Myocyte (in vitro differentiated cells): ENCODE measurements around the gene HMGCL. TPM values are rescaled to one million over a fixed set of nuclear protein-coding genes. Genes with fewer than 3 reads are reported as not detected.
"Not testable (repeated sequence)": the region's sequence is repeated elsewhere in the genome, so short reads cannot be mapped to it uniquely, and the experiment has no call there.

Experiments used
- DNase-seq: peaks from one replicate; pipeline ENCODE4 v3.0.0-alpha.2; 2012; ENCODE audit warnings: low read depth
- total RNA-seq: library from RNA; depleted of rRNA; stranded (reverse); fragments of >200 nt; gene quantifications from 2 replicates; pipeline ENCODE4 v1.2.3, GENCODE V29; 2014

HMGCL gene
- total RNA-seq, 1 donor from 2014 or later, result 38.1 TPM

DNA sequence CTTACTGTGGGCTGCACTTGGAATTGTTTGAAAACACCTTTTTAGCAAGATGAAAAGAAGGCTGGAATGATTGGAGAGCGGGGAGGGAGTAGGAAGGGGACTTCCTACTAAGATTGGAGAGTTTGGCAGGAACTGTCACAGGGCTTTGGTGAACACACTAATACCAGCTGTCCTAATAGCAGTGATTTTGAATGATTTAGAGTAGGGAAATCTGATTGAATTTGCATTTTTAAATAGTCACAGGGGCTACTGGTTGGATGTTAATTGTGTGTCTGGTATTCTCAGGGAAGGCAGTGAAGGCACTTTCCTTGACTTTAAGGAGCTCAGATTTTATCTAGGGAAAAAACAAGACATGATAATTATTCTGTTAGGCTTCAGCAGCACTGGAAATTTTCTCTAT is 2.5 kb upstream of the HMGCL start:
- no peak for DNase-seq

DNA sequence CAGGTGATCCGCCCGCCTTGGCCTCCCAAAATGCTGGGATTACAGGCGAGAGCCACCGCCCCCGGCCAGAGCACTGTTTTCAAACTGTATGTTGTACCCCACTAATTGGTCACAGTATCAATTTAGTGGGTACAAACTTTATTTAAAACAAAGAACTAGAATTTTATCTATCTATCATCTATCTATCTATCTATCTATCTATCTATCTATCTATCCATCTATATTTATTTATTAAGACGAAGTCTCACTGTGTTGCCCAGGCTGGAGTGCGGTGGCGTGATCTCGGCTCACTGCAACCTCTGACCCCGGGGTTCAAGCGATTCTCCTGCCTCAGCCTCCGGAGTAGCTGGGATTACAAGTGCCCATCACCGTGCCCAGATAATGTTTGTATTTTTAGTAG is 1.4 kb upstream of the HMGCL start:
- not testable (repeated sequence) for DNase-seq

DNA sequence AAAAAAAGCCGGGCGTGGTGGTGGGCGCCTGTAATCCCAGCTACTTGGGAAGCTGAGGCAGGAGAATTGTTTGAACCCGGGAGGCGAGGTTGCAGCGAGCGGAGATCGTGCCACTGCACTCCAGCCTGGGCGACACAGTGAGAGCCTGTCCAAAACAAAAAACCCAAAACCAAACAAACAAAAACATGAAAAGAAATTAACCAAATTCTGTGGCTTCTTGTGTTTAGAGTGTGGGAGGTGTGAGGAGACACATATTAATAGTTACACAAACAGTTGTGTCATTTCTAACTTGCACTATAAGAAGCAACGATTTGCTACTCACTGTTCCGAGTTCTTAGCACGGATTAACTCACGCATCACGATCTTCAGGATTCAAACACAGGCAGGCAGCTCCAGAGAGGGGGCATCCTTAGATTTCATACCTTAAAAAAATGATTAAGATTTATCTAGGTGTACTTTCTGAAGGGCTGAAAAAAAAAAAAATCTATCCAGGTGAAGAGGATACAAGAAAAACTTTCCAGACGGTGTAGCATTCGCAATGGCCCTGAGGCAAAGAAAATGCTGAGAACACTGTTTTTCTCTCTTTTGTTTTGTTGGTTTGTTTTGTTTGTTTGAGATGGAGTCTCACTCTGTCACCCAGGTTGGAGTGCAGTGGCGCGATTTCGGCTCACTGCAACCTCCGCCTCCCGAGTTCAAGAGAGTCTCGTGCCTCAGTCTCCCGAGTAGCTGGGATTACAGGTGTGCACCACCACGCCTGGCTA is 713 bp upstream of the HMGCL start:
- DNase-seq, result no peak

DNA sequence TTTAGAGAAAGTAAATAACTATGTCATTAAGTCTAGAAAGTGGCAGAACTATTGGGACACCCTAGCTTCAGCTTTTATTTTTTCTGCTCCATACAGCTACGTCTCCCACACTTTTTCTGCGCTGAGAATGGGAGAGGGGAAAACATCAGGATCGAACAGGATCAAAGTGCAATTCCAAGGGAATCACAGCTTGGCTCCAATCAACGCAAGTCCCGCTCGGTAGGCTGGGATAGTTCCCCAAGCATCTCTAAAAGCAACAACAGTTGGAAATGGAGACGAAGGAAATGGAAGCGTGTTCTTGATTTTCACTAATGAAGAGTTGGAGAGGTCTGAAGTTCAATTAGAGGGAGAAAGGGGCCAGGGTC is 536 bp downstream of the HMGCL start:
- peak; percentile 16 for DNase-seq

DNA sequence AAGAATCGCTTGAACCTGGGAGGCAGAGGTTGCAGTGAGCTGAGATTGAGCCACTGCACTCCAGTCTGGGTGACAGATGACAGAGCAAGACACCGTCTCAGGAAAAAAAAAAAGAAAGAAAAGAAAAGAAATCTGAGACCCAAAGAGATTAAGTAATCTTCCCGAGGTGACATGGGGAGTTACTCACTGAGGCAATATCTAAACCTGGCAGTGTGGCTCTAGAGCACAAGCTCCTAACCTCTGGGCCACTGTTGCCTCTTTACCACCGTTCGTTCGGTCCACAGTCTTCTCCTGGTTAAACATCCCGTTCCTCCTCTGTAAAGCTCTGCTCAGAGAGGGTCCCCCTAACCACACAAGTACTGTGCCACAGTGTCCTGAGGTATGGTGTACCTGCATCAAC is 1.5 kb downstream of the HMGCL start:
- no peak for DNase-seq

DNA sequence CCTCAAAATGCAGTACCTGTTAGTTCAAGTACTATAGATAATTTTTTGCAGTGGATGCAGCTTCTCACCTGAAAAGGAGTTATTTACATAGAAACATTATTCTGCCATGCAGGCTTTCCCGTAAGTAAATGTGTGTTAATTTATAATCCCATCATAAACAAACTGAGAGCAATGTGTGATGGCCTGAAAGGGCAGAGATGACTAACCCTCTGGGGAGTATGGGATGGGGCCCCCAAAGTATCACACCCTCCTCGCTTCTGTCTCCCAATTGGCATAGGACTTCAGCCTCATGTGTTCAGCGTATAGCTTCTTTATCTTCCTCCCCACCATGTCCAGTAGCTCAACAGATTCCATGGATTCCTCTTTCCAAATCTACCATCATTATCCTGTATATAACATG is 7.6 kb downstream of the HMGCL start:
- no peak for DNase-seq

DNA sequence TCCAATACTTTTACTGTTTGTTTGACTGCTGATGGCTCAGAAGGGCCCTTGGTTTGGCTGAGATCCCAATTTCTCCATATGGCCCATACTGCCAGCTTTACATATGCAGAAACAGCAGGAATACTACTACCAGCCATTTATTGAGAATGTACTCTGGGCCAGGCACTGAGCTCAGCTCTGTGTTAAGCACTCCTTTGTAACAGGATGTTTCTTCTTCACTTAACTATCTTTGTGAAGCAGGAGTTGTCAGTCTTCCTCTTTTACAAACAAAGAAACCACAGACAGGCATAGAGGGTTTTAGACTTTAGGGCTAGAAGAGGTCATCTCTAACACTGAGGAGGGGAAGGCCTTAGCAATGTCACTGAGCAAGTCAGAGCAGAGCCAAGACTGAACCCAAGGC is 8.3 kb downstream of the HMGCL start:
- no peak for DNase-seq

DNA sequence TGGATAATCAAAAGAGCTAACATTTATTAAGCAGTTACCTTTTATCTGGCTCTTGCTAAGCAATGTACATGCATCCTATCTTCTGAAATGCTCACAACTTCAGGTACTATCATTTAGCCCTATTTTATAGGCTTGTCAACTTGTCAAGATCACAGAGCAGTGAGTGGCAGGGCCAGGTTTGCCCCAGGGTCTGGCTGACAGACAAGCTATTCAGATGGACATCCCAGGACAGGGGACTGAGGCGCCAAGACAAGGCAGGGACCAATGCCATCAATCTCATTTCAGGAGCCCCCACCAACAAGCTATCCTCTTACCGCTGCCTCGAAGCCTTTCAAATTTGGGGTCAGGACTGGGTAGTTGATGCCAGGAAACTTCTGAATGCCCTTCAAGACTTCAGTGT is 8.9 kb downstream of the HMGCL start:
- DNase-seq, result no peak

DNA sequence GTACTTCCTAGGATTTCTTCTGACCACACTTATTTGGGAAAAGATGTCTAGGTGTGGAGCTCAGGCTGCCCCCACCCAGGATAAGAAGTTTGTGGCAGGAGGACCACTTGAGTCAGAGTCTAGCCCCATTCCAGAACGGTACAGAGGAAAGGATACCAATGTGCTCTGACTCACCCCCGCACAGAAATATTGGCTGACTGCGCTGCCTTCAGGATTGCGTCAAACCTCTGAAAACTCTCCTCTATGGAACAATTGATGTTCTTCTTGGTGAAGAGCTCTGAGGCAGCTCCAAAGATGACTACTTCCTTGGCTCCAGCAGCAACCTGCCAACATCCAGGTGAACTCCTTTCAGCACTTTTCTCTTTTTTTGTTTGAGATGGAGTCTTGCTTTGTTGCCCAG is 11.2 kb downstream of the HMGCL start:
- no peak for DNase-seq

DNA sequence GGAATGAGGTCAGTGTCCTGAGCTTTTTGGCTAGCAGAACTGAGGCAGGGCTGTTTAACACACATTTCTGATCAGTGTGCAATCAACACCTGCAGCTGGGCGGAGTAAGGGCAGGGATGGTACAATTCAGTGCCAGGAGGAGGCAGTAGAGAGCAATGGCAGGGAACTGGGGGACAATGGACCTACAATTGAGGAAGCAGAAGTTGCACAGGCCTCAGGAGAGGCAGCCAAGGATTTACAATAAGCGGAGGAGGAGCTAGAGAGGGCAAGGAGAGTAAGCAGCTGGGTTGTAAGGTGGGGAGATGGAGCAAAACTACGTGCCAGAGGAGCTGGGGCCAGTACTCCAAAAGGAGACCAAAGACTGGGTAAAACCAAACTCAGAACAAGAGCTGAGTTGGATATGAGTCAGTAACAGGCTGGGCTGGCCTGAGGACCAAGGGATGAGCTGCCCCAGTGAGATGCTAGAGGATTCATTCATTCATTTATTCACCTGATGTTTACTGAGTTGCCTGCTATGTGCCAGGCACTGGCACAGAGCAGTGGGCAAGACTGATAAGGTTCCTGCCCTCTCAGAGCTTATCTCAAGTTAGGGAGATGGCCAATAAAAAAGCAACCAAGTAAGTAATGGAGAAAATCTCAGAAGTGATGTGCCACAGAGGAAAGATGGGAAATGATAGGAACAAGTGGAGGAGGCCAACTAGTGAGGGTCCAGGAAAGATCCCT is 14.2 kb downstream of the HMGCL start:
- no peak for DNase-seq

DNA sequence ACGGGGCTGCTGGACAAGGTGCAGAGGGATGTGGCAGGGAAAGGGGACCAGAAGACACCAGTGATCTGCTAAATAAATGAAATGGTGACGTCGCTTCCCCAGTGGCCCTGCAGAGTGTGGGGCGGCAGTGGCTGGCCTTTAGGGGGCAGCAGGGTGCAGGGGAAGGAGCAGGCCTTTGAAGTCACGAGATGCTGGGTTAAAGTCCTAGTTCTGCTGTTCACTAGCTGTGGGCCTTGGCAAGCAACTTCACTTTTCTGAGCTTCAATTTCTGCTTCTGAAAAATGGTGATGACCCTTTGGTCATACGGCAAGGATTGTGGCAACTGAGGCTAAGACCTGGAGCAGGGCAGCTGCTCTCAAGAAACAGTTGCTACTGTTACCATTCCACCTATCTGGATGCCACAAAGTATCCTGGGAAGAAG is 15.5 kb downstream of the HMGCL start:
- DNase-seq, result peak; percentile 75

DNA sequence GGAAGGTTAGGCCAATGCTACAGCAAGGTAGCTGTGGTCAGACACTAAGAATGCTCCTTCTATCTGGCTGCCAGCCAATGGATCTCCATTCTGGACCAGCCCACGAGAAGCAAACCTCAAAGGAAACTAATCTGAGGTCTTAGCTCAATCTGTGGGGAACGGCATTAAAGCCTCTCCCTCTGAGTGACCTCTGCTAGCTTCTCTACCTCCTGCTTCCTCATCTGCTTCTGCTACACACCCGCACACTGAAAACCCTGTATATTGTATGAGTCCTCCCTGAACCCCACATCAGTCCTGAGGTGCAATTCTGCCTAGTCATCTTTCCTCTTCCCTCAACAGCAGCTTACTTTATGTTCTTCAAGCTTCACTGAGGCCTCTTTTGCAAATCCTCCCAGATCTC is 17.8 kb downstream of the HMGCL start:
- DNase-seq, result no peak

DNA sequence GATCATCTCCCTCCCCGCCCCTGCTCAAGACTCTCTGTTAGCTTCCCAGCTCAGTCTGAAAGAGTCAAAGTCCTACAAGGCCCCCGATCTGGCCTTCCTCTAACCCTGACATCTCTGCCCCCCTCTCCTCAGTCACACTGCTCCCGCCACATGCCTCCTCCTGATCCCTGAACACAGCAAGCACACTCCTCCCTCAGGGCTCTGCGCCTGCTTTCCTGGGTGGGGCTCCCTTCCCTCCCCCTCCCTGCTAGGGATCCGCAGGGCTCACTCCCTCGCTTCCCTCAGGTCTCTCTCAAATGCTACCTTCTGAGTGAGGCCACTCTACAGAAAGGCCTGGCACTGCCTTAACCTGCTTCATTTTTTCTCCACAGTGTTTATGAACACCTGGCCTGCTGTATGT is 18.9 kb downstream of the HMGCL start:
- DNase-seq, result no peak

DNA sequence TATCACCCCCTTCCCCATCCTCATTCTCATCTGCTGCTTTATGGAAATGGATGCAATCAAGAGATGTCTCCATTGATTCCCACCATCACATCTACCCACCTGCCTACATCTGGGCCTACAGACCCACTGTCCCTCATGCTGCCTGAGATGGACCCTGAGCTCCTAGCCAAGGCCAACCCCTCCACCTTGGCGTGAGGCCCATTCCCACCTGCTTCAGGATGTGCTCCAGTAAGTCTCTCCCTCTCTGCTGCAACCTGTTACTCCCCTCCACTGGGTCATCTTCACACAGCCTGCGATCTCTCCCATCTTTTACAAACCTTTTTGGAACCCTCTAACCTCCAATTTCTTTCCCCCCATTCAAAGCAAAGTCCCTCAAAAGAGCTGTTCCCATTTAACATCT is 20.2 kb downstream of the HMGCL start:
- no peak for DNase-seq

DNA sequence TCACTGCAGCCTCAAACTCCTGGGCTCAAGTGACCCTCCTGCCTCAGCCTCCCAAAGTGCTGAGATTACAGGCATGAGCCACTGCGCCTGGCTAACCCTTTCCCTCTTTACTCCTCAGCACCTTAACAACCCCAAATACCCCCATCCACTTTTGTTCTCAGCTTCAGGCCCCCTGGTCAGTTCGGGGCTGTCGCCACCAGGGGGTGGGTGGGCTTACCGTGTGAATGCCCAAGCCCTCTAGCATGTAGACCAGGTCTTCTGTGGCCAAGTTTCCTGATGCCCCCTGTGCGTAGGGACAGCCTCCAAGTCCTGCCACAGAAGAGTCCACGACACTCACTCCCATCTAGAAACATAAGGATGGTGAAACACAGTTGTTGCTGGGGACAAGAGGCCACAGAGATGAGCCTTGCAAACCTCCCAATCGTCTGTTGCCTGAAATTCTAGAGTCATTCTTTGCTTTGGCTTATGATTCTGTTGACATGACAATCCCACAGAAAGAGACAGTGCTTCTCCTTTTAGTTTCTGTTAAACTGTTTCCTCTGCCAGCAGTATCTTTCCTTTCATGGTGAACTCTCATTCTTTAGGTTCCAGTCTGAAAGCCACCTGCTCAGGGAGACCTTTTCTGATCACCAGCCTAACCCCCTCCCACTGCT is 20.9 kb downstream of the HMGCL start:
- no peak for DNase-seq

DNA sequence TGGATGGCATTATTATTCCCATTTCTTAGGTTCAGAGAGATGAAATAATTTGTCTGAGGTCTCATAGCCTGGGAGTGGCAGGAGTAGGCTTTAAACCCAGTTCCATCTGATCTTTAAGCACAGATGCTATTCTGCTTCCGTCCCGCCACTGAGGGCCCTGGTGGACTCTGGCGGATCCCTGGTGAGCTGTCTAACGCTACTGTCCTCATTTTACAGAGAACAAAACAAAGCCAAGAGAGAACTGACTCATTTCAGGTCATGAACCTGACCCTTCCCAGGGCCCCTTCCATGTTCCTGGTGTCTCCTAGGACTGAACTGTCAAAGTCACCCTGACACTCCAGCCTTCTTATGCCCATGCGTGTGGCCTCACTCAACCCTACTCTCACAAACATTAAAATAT is 21.6 kb downstream of the HMGCL start:
- no peak for DNase-seq

DNA sequence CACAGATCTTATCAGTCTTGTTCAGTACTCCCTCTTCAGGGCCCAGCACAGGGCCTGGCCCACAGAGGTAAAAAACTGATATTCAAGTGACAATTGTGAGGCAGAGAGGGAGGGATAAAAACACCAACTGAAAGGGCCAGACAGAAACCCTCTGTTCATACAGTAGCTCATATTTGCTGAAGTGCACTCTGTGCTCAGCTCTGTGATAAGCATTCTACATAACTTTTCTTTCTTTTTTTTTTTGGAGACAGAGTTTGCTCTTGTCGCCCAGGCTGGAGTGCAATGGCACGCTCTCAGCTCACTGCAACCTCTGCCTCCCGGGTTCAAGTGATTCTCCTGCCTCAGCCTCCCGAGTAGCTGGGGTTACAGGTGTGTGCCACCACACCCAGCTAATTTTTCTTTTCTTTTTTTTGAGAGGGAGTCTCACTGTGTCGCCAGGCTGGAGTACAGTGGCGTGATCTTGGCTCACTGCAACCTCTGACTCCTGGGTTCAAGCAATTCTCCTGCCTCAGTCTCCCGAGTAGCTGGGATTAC is 22.4 kb downstream of the HMGCL start:
- DNase-seq, result not testable (repeated sequence)

DNA sequence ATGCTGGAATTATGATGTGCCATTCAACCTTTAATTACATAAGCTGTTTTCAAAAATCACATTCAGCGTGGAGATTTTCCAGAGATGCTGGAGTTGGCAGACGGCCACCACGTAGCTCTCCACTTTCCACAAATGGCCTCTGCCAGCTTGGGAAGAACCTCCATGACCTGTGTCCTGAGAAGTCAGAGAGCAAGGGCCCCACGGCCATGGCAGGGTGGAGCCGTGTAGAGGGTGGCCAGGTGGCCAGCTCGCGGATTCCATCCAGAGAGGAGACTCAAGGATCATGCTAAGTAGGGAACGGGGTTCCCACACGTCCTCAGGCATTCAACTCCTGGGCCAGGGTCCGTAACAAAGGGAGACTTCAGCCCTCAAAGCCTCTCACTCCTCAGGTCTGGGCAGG is 23.4 kb downstream of the HMGCL start:
- no peak for DNase-seq

DNA sequence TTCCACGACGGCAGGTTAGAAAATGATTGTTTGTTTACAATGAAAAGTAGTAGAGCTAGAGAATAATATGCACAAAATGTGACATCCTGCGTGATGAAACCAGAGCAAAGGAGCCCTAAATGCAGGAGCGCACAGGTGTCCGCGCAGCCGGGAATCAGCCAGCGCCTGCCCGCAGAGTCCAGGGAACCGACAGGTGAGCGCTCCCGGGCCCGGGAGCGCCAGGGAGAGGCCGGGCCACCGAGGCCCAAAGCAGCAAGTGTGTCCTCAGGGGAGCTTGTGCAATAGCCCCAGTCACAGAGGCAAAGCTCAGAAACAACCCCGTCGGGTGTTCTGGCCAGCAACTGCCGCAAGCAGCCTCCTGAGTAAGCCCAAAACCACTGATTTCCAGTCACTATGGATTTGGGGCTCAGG is 23.9 kb downstream of the HMGCL start:
- DNase-seq, result no peak

DNA sequence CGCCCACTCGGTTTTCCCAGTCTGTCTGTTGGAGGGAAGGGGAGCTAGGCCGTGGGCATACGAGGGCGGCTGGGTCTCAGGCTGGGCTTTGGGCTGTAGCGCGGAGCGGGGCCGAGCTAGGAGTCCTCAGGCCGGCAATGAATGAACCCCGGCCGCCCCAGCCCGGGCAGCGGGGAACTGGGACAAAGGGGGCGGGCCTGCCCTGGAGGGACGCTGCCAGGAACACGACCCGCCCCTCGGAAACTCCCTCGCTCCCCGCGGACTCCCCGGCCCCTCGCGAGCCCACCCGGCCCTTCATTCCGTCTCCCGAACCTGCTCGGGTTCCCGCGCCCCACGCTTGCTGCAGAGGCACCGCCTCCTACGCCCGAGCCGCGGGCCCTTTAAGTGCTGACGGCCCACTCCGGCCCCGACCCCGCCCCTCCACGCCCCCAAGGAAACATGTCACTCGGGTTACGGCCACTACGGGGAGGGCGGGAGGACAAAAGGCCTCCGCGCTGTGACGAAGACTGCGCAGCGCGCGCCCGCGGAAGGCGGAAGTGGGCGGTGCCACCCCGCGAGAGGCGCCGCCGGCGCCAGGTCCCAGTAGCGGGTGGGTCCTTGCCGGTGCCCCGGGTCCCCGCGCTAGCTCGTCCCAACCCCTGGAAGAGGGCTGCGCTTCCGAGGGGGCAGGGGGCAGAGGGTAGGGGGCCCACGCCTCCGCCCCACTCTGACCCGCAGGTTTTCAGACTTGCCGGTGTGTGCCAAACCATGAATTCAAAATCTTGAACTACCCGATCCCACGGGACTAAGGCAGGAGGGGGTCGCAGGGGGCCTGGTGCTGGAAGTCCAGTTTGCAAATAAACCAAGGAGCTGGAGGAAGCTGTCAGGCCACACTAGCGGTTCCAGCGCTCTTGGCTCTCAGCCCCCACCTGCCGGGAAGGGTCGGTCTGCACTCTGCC is 24.6 kb downstream of the HMGCL start, which contains the start of gene GALE:
Gene GALE (minus strand): TSS at position 355 of the 938 bp plus-strand sequence. CDS start 1,747 bp downstream, outside the sequence.
- DNase-seq, result peak; percentile 95
